GM13976 (cell line): ENCODE measurements around the gene SCAF8.
"Not testable (repeated sequence)": the region's sequence is repeated elsewhere in the genome, so short reads cannot be mapped to it uniquely, and the experiment has no call there.

Experiments
- DNase-seq: peaks from one replicate; pipeline ENCODE4 v3.0.0; 2012; ENCODE audit warnings: low spot score
- in situ Hi-C: fragments of 300-500 bp; cut with MboI; formaldehyde crosslinking; loops from one replicate; pipeline ENCODE4 v1.12.0; 2022; ENCODE audit warnings: low sequenced_read_pairs, mixed read lengths, inconsistent platforms; ENCODE audit not compliant: unreplicated experiment
- TF ChIP-seq, protein P1 (sequence below): IDR thresholded peaks from 2 replicates; pipeline ENCODE4 v1.5.1; 2012; ENCODE audit warnings: borderline replicate concordance, mild to moderate bottlenecking; ENCODE audit not compliant: insufficient read depth; ENCODE audit errors: extremely low read depth, missing control alignments, control extremely low read depth

Gene SCAF8

DNA sequence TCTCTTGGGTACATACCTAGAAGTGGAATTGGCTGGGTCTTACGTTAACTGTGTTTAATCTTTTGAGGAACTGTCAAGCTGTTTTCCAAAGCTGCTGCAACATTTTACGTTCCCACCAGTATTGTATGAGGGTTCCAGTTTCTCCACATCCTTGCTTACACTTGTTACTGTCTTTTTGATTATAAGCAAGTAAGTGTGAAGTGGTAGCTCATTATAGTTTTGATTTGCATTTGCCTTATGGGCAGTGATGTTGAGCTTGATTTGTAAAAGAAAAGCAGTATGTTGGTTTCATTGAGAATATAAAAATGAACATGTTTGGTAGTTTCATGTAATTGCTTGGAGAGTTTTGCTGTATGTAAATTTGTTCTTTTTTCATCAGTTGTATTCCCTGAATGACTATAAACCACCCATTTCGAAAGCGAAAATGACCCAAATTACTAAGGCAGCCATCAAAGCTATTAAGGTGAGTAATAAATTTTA is 40.4 kb downstream of the SCAF8 start:
- in situ Hi-C loops, result no loop called here
- peak; percentile 59 for DNase-seq

DNA sequence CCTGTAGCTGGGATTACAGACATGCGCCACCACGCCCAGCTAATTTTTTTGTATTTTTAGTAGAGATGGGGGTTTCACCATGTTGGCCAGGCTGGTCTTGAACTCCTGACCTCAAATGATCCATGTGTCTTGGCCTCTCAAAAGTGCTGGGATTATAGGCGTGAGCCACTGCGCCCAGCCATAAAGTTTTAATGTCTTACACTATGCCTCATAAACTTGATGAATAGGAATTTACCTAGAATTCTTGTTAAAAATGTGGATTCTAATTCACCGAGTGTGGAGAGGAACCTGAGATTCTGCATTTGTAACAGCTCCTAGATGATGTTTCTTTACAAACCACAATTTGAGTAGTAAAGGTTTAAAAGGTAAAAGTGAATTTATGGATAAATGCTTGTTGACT is 45.9 kb downstream of the SCAF8 start:
- in situ Hi-C loops, DNase-seq: not testable (repeated sequence)

More for the DNA sequence above, 40.4 kb downstream of the SCAF8 start:
- TF ChIP-seq, protein P1, sequence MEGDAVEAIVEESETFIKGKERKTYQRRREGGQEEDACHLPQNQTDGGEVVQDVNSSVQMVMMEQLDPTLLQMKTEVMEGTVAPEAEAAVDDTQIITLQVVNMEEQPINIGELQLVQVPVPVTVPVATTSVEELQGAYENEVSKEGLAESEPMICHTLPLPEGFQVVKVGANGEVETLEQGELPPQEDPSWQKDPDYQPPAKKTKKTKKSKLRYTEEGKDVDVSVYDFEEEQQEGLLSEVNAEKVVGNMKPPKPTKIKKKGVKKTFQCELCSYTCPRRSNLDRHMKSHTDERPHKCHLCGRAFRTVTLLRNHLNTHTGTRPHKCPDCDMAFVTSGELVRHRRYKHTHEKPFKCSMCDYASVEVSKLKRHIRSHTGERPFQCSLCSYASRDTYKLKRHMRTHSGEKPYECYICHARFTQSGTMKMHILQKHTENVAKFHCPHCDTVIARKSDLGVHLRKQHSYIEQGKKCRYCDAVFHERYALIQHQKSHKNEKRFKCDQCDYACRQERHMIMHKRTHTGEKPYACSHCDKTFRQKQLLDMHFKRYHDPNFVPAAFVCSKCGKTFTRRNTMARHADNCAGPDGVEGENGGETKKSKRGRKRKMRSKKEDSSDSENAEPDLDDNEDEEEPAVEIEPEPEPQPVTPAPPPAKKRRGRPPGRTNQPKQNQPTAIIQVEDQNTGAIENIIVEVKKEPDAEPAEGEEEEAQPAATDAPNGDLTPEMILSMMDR, result no peak

DNA sequence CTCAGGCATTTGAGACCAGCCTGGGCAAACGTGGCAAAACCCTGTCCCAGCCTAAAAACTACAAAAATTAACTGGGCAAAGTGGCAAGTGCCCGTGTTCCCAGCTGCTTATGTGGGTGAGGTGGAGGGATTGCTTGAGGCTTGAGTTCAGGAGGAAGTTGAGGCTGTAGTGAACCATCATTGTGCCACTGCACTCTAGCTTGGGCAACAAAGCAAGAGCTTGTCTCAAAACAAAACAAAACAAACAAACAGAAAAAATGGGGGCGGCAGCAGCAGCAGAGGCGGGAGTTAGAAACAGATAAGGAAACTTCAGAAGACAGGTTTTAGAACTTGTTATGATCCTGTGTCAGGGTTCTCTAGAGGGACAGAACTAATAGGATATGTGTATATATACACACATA is 49.0 kb downstream of the SCAF8 start:
- no peak for DNase-seq
- in situ Hi-C loops, result no loop called here
- TF ChIP-seq, protein P1, result no peak

DNA sequence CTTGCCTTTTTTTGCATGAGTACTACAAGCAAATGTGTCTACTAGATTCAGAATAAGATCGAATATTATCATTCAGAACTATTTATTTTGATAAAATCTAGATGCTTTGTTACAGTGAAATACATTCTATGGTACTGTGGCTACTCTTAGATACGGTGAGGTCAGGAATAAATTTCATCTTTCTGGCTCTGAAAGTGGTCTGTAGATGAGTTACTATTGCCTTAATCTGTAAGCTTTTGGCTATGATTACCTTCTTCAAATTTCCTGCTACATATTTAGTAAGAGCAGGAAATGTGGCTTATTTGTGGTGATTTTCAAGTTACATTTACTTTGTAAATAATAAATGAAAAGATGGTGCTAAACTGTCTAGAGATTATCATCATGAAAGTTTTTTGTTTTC is 50.0 kb downstream of the SCAF8 start:
- no peak for DNase-seq
- in situ Hi-C loops, result no loop called here
- TF ChIP-seq, protein P1, result no peak

DNA sequence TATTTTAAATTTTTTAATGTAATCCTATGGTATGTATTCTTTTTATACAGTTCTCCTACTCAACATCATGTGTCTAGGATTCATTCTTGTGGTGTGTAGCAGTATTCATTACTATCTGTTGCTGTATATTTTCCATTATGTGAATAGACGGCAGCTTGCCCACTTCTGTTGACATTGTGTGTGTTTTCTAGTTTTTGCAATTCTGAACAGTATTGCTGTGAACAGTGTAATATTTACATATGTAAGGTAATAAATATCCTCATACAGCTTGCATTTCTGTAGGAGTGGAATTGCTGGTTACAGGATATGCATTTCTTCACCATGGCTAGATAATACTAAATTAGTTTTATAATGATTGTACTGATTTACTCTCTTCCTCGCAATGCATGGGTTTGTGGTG is 51.9 kb downstream of the SCAF8 start:
- TF ChIP-seq, protein P1, result no peak
- in situ Hi-C loops, result no loop called here

DNA sequence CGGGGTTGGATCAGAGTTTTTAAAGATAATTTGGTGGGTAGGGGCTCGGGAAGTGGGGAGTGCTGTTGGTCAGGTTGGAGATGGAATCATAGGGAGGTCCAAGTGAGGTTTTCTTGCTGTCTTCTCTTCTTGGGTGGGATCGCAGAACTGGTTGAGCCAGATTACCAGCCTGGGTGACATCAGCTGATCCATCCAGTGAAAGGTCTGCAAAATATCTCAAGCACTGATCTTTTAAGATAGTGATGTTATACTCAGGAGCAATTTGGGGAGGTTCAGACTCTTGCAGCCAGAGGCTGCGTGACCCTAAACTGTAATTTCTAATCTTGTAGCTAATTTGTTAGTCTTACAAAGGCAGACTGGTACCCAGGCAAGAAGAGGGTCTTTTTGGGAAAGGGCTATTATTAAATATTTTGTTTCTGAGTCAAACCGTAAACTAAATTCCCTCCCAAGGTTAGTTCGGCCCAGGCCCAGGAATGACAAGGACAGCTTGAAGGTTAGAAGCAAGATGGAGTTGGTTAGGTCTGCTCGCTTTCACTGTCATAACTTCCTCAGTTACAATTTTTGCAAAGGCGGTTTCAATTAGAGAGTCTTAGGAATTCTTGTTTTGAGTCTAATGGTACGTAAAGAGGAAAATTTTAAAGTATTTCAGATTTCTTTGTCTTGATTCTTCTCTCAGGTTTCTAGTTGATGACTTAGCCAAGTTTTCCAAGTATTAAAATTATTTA is 53.1 kb downstream of the SCAF8 start:
- in situ Hi-C loops, result no loop called here
- TF ChIP-seq, protein P1, result no peak
- DNase-seq, result no peak

More for the DNA sequence above, 51.9 kb downstream of the SCAF8 start:
- DNase-seq, result no peak

DNA sequence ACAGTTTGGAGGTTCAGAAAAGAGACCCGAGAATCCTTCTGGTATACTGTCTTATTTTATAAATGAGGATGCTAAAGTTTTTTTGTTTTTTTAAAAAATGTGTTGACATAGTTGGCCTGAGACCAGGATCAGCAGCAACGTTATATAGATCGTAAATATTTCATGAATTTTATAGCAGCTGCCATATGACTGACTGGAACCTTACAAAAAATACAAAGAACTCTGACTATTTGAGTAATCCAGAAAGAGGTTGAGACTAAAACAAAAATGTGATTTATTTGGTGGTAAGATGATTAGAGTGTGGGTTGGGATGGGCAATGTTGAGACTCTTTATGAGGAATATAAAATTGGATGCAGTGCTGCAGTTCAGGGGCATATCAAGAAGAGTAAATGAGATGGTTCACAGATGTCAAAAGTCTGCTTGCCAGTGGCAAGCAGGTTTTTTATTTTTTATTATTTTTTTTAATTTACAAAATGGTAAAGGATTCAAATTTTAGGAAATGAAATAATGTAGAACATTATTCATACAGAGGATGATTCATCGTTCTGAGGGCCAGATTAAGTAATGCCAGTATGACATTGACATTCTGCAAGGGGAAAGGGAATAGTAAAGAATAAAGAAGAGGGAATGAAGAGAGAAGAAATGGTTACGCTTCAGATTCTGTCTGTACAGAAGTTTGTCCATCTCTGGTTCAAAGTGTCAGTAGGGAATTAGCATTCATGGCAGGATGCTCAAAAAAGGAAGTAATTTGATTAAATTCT is 58.5 kb downstream of the SCAF8 start:
- in situ Hi-C loops, result no loop called here
- no peak for DNase-seq

More for the DNA sequence above, 58.5 kb downstream of the SCAF8 start:
- TF ChIP-seq, protein P1, result no peak
